SW480 (cell line): ENCODE data around the gene VIPR2.

Experiments
- DNase-seq: peaks from one replicate; pipeline ENCODE4 v3.0.0-alpha.2; 2016; ENCODE audit warnings: low spot score

VIPR2 gene

GRCh38 chr7:159039716-159040115 is 105.0 kb downstream of the VIPR2 start:
- DNase-seq, result no peak

- DNase-seq, result no peak
Observed at GRCh38 chr7:159038066-159038465, 106.6 kb downstream of the VIPR2 start.

- DNase-seq, result peak; percentile 16
Observed at GRCh38 chr7:159036916-159037605, 107.6 kb downstream of the VIPR2 start.

GRCh38 chr7:159035571-159036073 is 109.0 kb downstream of the VIPR2 start:
- DNase-seq, result no peak

GRCh38 chr7:159034988-159035387 is 109.7 kb downstream of the VIPR2 start:
- no peak for DNase-seq

- no peak for DNase-seq
Observed at GRCh38 chr7:159034394-159034793, 110.3 kb downstream of the VIPR2 start.

GRCh38 chr7:159033956-159034355 is 110.7 kb downstream of the VIPR2 start:
- no peak for DNase-seq

- no peak for DNase-seq
Observed at GRCh38 chr7:159033473-159033825, 111.2 kb downstream of the VIPR2 start.

- no peak for DNase-seq
Observed at GRCh38 chr7:159032753-159033472, 111.8 kb downstream of the VIPR2 start.

- no peak for DNase-seq
Observed at GRCh38 chr7:159032322-159032721, 112.3 kb downstream of the VIPR2 start.

GRCh38 chr7:159031750-159032149 is 112.9 kb downstream of the VIPR2 start:
- DNase-seq, result no peak

- no peak for DNase-seq
Observed at GRCh38 chr7:159031135-159031701, 113.4 kb downstream of the VIPR2 start.

GRCh38 chr7:159030490-159031134 is 114.1 kb downstream of the VIPR2 start:
- DNase-seq, result peak; percentile 69

DNA sequence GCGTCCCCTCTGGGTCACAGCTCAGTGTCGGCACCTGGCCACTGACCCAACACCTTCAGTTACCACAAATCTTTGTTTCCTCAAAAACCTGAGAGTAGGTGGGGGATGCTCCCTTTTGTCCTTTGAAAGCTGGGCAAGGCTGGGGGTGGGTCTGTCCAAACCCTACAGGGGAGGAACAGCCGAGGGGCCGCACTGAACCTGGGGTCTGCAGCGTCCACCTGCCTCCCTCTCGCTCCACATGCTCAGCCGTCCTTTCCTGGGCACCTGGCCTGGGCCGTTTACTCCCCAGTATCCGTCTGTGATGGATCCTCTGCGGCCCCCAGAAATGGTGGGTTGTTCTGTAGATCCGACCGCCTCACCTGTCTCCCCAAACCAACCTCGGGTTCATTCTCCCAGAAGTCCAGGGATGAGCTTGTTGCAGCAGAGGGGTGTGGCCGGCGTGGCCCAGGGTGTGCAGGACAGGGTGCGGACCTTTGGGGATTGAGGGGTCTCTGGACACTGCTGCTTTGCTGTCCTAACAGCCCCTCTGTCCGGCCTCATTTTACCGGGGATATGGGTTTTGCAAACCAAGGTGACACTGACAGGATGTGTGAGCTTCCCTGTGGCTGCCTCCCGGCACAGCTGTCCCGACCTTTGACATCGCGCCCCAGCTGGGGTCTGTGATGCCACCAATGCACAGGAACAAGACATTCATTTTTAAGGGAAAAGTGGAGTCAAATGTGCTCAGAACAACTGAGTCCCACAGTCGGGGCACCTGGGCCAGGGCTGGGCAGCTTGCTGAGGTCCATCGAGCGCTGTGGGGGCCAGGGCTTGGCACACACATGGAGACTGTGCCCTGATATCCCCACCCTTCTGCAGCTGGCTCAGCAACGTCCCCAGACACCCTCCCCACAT is 115.9 kb downstream of the VIPR2 start:
- DNase-seq, result no peak

DNA sequence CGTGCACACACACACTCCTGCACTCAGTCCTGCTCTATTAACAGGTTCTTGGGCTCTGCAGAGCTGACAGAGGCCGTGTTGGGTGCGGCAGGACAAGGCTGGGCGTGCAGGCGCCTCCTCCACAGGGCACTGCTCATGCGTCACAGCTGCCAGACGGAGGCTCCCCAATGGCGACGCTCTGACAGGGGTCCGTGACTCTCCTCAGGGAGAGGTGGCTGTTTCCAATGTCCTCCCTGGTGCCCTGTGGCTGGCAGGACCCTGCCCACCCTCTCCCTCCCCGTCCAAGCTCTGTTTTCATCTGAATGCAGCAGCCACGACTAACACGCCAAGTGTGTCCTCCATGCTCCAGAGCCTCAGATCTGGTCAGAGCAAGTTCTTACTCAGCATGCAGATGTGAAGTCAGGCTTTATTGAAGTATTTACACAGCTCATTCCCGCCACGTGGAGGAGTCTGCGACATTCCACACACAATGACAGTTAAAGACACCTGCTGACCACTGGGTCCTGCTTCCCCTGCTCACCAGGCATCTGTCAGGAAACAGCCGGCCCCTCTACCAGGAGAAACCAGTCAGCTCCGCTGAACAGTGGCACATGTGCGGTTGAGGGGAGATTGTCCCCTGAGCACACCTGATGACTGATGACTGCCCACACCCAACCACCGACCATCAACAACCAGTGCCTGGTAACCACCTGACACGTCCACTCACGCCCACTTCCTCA is 116.7 kb downstream of the VIPR2 start:
- DNase-seq, result peak; percentile 62

- DNase-seq, result peak; percentile 42
Observed at GRCh38 chr7:159027056-159027788, 117.4 kb downstream of the VIPR2 start.

GRCh38 chr7:159026271-159027055 is 118.2 kb downstream of the VIPR2 start:
- no peak for DNase-seq

GRCh38 chr7:159025161-159025779 is 119.4 kb downstream of the VIPR2 start:
- DNase-seq, result peak; percentile 82
